PFSK-1 (cell line): Measurements from ENCODE around the gene PITRM1.

Experiments used
- POLR2AphosphoS5 ChIP-seq: IDR thresholded peaks from 2 replicates; pipeline ENCODE4 v1.6.1; 2012; ENCODE audit warnings: low read depth, mild to moderate bottlenecking, control low read depth, low read length, moderate library complexity
- TAF1 ChIP-seq: IDR thresholded peaks from 2 replicates; pipeline ENCODE4 v1.6.1; 2012; ENCODE audit warnings: low read length, control low read depth, borderline replicate concordance; ENCODE audit not compliant: insufficient read depth

GRCh38 chr10:3149918-3150317 is 22.7 kb downstream of the PITRM1 start:
- no peak for TF ChIP-seq TAF1
- no peak for TF ChIP-seq POLR2AphosphoS5
